Astrocyte (in vitro differentiated cells and primary cell): ENCODE data around the gene GPNMB. TPM values are rescaled to one million over a fixed set of nuclear protein-coding genes. Genes with fewer than 3 reads are reported as not detected.

Source experiments
- DNase-seq: peaks from one replicate; pipeline ENCODE4 v3.0.0-alpha.2; 2010; ENCODE audit warnings: low read depth
- FAIRE-seq: peaks from 2 replicates; lab custom pipeline; 2011; peaks lifted over from hg19 to GRCh38; lab: Jason Lieb, UNC
- H2AFZ ChIP-seq: 2 replicates; pipeline ENCODE4 v1.6.0; 2012; ENCODE audit warnings: low read depth, low read length, inconsistent platforms
- H3K27ac ChIP-seq: 2 replicates; pipeline ENCODE4 v1.5.1; 2011; ENCODE audit warnings: low read depth, low read length, inconsistent platforms
- H3K27me3 ChIP-seq: 2 replicates; pipeline ENCODE4 v1.6.0; 2011; ENCODE audit warnings: low read length, inconsistent platforms; ENCODE audit not compliant: insufficient read depth
- H3K36me3 ChIP-seq: 2 replicates; pipeline ENCODE4 v1.5.1; 2011; ENCODE audit warnings: low read length, inconsistent platforms; ENCODE audit not compliant: insufficient read depth
- H3K4me1 ChIP-seq: 2 replicates; pipeline ENCODE4 v1.5.1; 2011; ENCODE audit warnings: low read length, inconsistent platforms; ENCODE audit not compliant: insufficient read depth
- H3K4me2 ChIP-seq: 2 replicates; pipeline ENCODE4 v1.6.0; 2012; ENCODE audit warnings: low read length, inconsistent platforms
- H3K4me3 ChIP-seq: 2 replicates; pipeline ENCODE4 v1.5.1; 2011; ENCODE audit warnings: low read depth, mild to moderate bottlenecking, low read length, inconsistent platforms; ENCODE audit not compliant: insufficient read depth
- H3K79me2 ChIP-seq: 2 replicates; pipeline ENCODE4 v1.6.0; 2012; ENCODE audit warnings: mild to moderate bottlenecking, low read length, inconsistent platforms; ENCODE audit not compliant: insufficient read depth
- H3K9ac ChIP-seq: 2 replicates; pipeline ENCODE4 v1.6.0; 2012; ENCODE audit warnings: mild to moderate bottlenecking, low read length, inconsistent platforms
- H3K9me3 ChIP-seq: 2 replicates; pipeline ENCODE4 v1.5.1; 2012; ENCODE audit warnings: low read depth, mild to moderate bottlenecking, low read length, inconsistent platforms; ENCODE audit not compliant: insufficient read depth
- H4K20me1 ChIP-seq: 2 replicates; pipeline ENCODE4 v1.6.0; 2012; ENCODE audit warnings: low read length, inconsistent platforms; ENCODE audit not compliant: insufficient read depth
- H3K27ac Mint-ChIP-seq: one replicate; pipeline ENCODE4 v1.8.0; 2021; ENCODE audit warnings: mild to moderate bottlenecking, mixed read lengths; ENCODE audit not compliant: unreplicated experiment
- H3K27me3 Mint-ChIP-seq: one replicate; pipeline ENCODE4 v1.8.0; 2021; ENCODE audit warnings: low read depth, mixed read lengths; ENCODE audit not compliant: unreplicated experiment
- H3K36me3 Mint-ChIP-seq: one replicate; pipeline ENCODE4 v1.8.0; 2021; ENCODE audit warnings: low read depth, mixed read lengths; ENCODE audit not compliant: unreplicated experiment
- H3K4me1 Mint-ChIP-seq: one replicate; pipeline ENCODE4 v1.8.0; 2021; ENCODE audit warnings: low read depth, mixed read lengths; ENCODE audit not compliant: unreplicated experiment
- H3K4me3 Mint-ChIP-seq: one replicate; pipeline ENCODE4 v1.8.0; 2021; ENCODE audit warnings: mild to moderate bottlenecking, moderate library complexity, mixed read lengths; ENCODE audit not compliant: unreplicated experiment
- H3K9me3 Mint-ChIP-seq: one replicate; pipeline ENCODE4 v1.8.0; 2021; ENCODE audit warnings: mild to moderate bottlenecking, mixed read lengths; ENCODE audit not compliant: unreplicated experiment
- EZH2 ChIP-seq: IDR thresholded peaks from 2 replicates; pipeline ENCODE4 v1.6.1; 2012; ENCODE audit warnings: mild to moderate bottlenecking, low read length, inconsistent platforms; ENCODE audit not compliant: insufficient read depth
- total RNA-seq: library from RNA; stranded (reverse); gene quantifications from 2 replicates; pipeline ENCODE4 v1.2.1, GENCODE V29; 2021
- TF ChIP-seq, protein P1 (sequence below): IDR thresholded peaks from 2 replicates; pipeline ENCODE4 v1.5.1; 2011; ENCODE audit warnings: low read depth, mild to moderate bottlenecking, inconsistent platforms, low read length, moderate library complexity; ENCODE audit not compliant: insufficient read depth

The GPNMB gene
- total RNA-seq, 1 donor from 2014 or later: 0.91 TPM

DNA sequence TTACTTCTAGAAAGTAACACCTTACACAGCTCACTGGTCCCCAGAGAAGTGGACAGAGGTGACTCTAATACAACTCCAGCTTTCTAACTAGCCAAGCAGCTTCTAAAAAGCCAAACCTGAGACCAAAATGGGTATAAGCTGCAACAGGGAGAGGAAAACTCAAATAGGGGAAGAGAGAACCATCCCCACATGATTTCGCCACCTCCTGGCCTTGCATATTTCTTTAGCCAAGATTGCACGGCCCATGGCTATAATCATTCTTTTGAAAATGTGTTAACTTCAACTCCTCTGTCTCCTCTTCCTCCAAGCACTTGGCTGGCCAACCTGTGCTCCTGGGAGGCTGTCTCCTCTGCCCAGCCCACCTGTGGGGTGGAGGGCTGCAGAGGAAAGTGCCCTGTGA is 36.1 kb upstream of the GPNMB start:
- no peak for FAIRE-seq
- Mint-ChIP-seq H3K27me3 (peaks cover 24% of the 10 kb centered on the region), H3K4me3 (no peak overlapping the region), H3K27ac (no peak overlapping the region), H3K4me1 (no peaks in the 10 kb centered on the region), H3K9me3 (no peaks in the 10 kb centered on the region), H3K36me3 (peaks cover 2% of the 10 kb centered on the region)
- Histone ChIP-seq H3K36me3 (no peaks in the 10 kb centered on the region), H4K20me1 (no peaks in the 10 kb centered on the region), H3K27me3 (no peaks in the 10 kb centered on the region), H3K4me1 (no peaks in the 10 kb centered on the region), H3K79me2 (no peaks in the 10 kb centered on the region), H2AFZ (no peak overlapping the region), H3K4me2 (no peak overlapping the region), H3K9ac (no peak overlapping the region), H3K9me3 (peaks cover 2% of the 10 kb centered on the region), H3K27ac (no peak overlapping the region), H3K4me3 (no peak overlapping the region)
- TF ChIP-seq, protein P1, sequence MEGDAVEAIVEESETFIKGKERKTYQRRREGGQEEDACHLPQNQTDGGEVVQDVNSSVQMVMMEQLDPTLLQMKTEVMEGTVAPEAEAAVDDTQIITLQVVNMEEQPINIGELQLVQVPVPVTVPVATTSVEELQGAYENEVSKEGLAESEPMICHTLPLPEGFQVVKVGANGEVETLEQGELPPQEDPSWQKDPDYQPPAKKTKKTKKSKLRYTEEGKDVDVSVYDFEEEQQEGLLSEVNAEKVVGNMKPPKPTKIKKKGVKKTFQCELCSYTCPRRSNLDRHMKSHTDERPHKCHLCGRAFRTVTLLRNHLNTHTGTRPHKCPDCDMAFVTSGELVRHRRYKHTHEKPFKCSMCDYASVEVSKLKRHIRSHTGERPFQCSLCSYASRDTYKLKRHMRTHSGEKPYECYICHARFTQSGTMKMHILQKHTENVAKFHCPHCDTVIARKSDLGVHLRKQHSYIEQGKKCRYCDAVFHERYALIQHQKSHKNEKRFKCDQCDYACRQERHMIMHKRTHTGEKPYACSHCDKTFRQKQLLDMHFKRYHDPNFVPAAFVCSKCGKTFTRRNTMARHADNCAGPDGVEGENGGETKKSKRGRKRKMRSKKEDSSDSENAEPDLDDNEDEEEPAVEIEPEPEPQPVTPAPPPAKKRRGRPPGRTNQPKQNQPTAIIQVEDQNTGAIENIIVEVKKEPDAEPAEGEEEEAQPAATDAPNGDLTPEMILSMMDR: no peak
- no peak for TF ChIP-seq EZH2
- no peak for DNase-seq

DNA sequence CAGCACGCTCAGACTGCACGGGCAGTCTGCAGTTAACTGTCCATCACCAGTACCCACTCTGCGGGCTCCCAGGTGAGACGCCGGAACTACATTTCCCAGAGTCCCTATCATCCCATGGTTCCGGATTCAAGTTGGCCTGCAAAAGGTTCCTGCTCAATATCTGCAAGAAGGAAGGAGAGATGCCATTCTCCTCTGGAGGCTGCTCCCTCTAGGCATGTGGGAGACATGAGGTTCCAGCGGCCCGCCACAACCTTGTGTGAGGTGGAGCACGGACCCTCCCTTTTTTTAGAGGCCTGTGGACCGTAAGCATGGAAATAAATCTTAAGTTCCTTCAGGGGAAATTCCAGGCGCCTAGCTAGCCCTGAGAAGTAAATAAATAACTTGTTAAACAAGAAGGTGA is 35.0 kb upstream of the GPNMB start:
- Mint-ChIP-seq H3K4me1 (no peaks in the 10 kb centered on the region), H3K27ac (no peak overlapping the region), H3K9me3 (no peaks in the 10 kb centered on the region), H3K27me3 (peaks cover 18% of the 10 kb centered on the region), H3K36me3 (peaks cover 2% of the 10 kb centered on the region), H3K4me3 (no peak overlapping the region)
- no peak overlapping the region for H3K4me3 ChIP-seq
- no peaks in the 10 kb centered on the region for H3K4me1 ChIP-seq
- H3K4me2 ChIP-seq: no peak overlapping the region
- H4K20me1 ChIP-seq: no peaks in the 10 kb centered on the region
- H3K27ac ChIP-seq: no peak overlapping the region
- H3K9me3 ChIP-seq: no peaks in the 10 kb centered on the region
- DNase-seq: no peak
- no peaks in the 10 kb centered on the region for H3K79me2 ChIP-seq
- FAIRE-seq: no peak
- H3K36me3 ChIP-seq: no peaks in the 10 kb centered on the region
- H2AFZ ChIP-seq: no peak overlapping the region
- no peaks in the 10 kb centered on the region for H3K27me3 ChIP-seq
- TF ChIP-seq, protein P1: no peak
- no peak for TF ChIP-seq EZH2
- no peak overlapping the region for H3K9ac ChIP-seq

DNA sequence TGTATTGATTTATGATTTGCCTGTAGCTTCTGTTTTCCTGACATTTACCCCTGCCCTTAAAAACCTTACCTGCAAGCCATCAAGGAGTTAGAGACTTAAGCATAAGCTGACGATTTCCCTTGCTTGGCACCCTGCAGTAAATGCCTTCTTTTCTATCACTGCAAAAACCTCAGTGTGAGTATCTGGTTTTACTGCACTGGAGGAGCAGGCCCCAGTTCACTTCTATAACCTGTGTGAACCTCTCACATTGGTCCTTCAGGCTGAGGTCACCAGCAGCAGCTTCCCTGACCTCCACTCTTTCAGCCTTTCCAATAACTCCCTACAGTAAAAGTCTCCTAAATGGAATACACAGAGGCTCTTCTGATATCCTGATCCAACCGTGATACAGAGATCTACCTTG is 34.2 kb upstream of the GPNMB start:
- Histone ChIP-seq H3K79me2 (no peaks in the 10 kb centered on the region), H3K36me3 (no peaks in the 10 kb centered on the region), H3K9me3 (no peaks in the 10 kb centered on the region), H3K4me2 (no peak overlapping the region), H4K20me1 (no peaks in the 10 kb centered on the region), H3K9ac (no peak overlapping the region), H3K27ac (no peak overlapping the region), H2AFZ (no peak overlapping the region), H3K27me3 (no peaks in the 10 kb centered on the region), H3K4me1 (no peaks in the 10 kb centered on the region), H3K4me3 (no peak overlapping the region)
- H3K4me3 Mint-ChIP-seq: no peak overlapping the region
- no peak for DNase-seq
- H3K27ac Mint-ChIP-seq: no peak overlapping the region
- no peak for FAIRE-seq
- no peaks in the 10 kb centered on the region for H3K4me1 Mint-ChIP-seq
- peaks cover 13% of the 10 kb centered on the region for H3K27me3 Mint-ChIP-seq
- peaks cover 2% of the 10 kb centered on the region for H3K36me3 Mint-ChIP-seq
- no peaks in the 10 kb centered on the region for H3K9me3 Mint-ChIP-seq
- TF ChIP-seq, protein P1: no peak
- no peak for TF ChIP-seq EZH2
